HL-60 (cell line): ENCODE results near the gene FKBP15.
"Not testable (repeated sequence)": the region's sequence is repeated elsewhere in the genome, so short reads cannot be mapped to it uniquely, and the experiment has no call there.

Experiments used
- DNase-seq, 2 experiments: peaks; one replicate each; pipeline ENCODE4 v3.0.0-alpha.2; 2010 to 2020; ENCODE audit warnings: low read depth in 1 of 2, low spot score in 1 of 2
- H3K27ac ChIP-seq: fragments of 250-450 bp; sonication (Bioruptor Pico); replicated peaks from 2 replicates; pipeline ENCODE4 v1.5.1; 2020; ENCODE audit warnings: mild to moderate bottlenecking, moderate library complexity
- H3K27me3 ChIP-seq: fragments of 250-450 bp; sonication (Bioruptor Pico); 2 replicates; pipeline ENCODE4 v1.5.1; 2021; ENCODE audit warnings: mild to moderate bottlenecking, moderate library complexity; ENCODE audit not compliant: insufficient read depth, poor library complexity, severe bottlenecking
- H3K4me3 ChIP-seq: replicated peaks from 2 replicates; pipeline ENCODE4 v1.5.1; 2011; ENCODE audit warnings: mild to moderate bottlenecking, control low read depth, low read length; ENCODE audit not compliant: insufficient read depth
- CTCF ChIP-seq: IDR thresholded peaks from one replicate; pipeline ENCODE4 v1.5.1; 2011; ENCODE audit warnings: low read length, control low read depth, inconsistent platforms; ENCODE audit not compliant: insufficient read depth
- GABPA ChIP-seq: IDR thresholded peaks from 2 replicates; pipeline ENCODE4 v1.6.1; 2012; ENCODE audit warnings: low read depth
- POLR2AphosphoS5 ChIP-seq: IDR thresholded peaks from 2 replicates; pipeline ENCODE4 v1.6.1; 2012; ENCODE audit warnings: low read depth
- REST ChIP-seq: IDR thresholded peaks from 2 replicates; pipeline ENCODE4 v1.6.1; 2012; ENCODE audit warnings: low read depth; ENCODE audit not compliant: insufficient replicate concordance
- SPI1 ChIP-seq: IDR thresholded peaks from 2 replicates; pipeline ENCODE4 v1.6.1; 2012; ENCODE audit warnings: low read depth, mild to moderate bottlenecking, borderline replicate concordance

Gene FKBP15

GRCh38 chr9:113125386-113126035, 95.6 kb downstream of the FKBP15 start:
- TF ChIP-seq CTCF: no peak
- TF ChIP-seq REST: no peak
- no peak for TF ChIP-seq SPI1
- TF ChIP-seq POLR2AphosphoS5: no peak
- no peak for TF ChIP-seq GABPA
- H3K27ac ChIP-seq: no peak overlapping the region
- no peak for DNase-seq
- no peak overlapping the region for H3K4me3 ChIP-seq
- no peaks in the 10 kb centered on the region for H3K27me3 ChIP-seq

- not testable (repeated sequence) for DNase-seq, H3K27ac ChIP-seq, H3K4me3 ChIP-seq, H3K27me3 ChIP-seq
These were observed 102.2 kb downstream of the FKBP15 start for GRCh38 chr9:113118829-113119228.
